H1 (cell line): ENCODE results near the gene MYL7. TPM values are rescaled to one million over a fixed set of nuclear protein-coding genes. Genes with fewer than 3 reads are reported as not detected.

Experiments used
- CTCF ChIA-PET: fragments of 300-600 bp; sonication (Branson Sonifier 250); formaldehyde crosslinking; loops from one replicate; lab custom pipeline; 2021; ENCODE audit not compliant: partially characterized antibody; lab: Charles Lee
- POLR2A ChIA-PET: fragments of 300-600 bp; sonication (Branson Sonifier 250); formaldehyde crosslinking; loops from one replicate; lab custom pipeline; 2021; ENCODE audit warnings: inconsistent platforms; ENCODE audit not compliant: partially characterized antibody; lab: Charles Lee
- DNase-seq, 2 experiments: peaks; one replicate each; pipeline versions ENCODE4 v3.0.0 to v3.0.0-alpha.2; 2010 to 2022; ENCODE audit warnings: low spot score in 2 of 2, low read depth in 1 of 2, mixed read lengths in 1 of 2
- FAIRE-seq: peaks from 2 replicates; lab custom pipeline; 2011; peaks lifted over from hg19 to GRCh38; lab: Jason Lieb, UNC
- H2AFZ ChIP-seq: 2 replicates; pipeline ENCODE4 v1.8.1; 2012; ENCODE audit warnings: low read length, inconsistent platforms
- H2AK5ac ChIP-seq: 2 replicates; pipeline ENCODE4 v1.6.1; 2013; ENCODE audit warnings: low read depth, low read length
- H2BK120ac ChIP-seq: replicated peaks from 2 replicates; pipeline ENCODE3; 2013; ENCODE audit warnings: low read depth, low read length, inconsistent platforms
- H2BK12ac ChIP-seq: 2 replicates; pipeline ENCODE4 v1.6.1; 2013; ENCODE audit warnings: low read depth, low read length
- H2BK15ac ChIP-seq: 2 replicates; pipeline ENCODE4 v1.6.1; 2013; ENCODE audit warnings: low read length
- H2BK20ac ChIP-seq: 2 replicates; pipeline ENCODE4 v1.6.1; 2013; ENCODE audit warnings: low read length
- H2BK5ac ChIP-seq: 2 replicates; pipeline ENCODE4 v1.6.1; 2013; ENCODE audit warnings: low read depth, low read length
- H3K14ac ChIP-seq: 2 replicates; pipeline ENCODE4 v1.6.1; 2013; ENCODE audit warnings: inconsistent platforms; ENCODE audit not compliant: insufficient read length
- H3K18ac ChIP-seq: 2 replicates; pipeline ENCODE4 v1.6.1; 2013; ENCODE audit warnings: low read length; ENCODE audit errors: extremely low read depth
- H3K23ac ChIP-seq: 2 replicates; pipeline ENCODE4 v1.6.1; 2013; ENCODE audit warnings: inconsistent platforms; ENCODE audit not compliant: insufficient read length
- H3K23me2 ChIP-seq: 2 replicates; pipeline ENCODE4 v1.6.1; 2013; ENCODE audit warnings: low read depth, low read length
- H3K27ac ChIP-seq: 2 replicates; pipeline ENCODE4 v1.6.1; 2011; ENCODE audit warnings: low read depth, low read length, inconsistent platforms
- H3K27me3 ChIP-seq, 4 experiments: replicated peaks in 1 of 4; 1 replicate in 1 of 4; 2 replicates in 3 of 4; pipeline versions ENCODE4 v1.6.1 to v1.8.1; 2011 to 2013; ENCODE audit warnings: low read length in 3 of 4, mild to moderate bottlenecking in 3 of 4, inconsistent platforms in 2 of 4, mixed read lengths in 2 of 4, moderate library complexity in 1 of 4; ENCODE audit not compliant: control insufficient read depth in 3 of 4, insufficient read depth in 3 of 4; ENCODE audit errors: extremely low read depth in 1 of 4
- H3K36me3 ChIP-seq, 4 experiments: 2 replicates each; pipeline versions ENCODE4 v1.6.1 to v1.8.1; 2011 to 2013; ENCODE audit warnings: mild to moderate bottlenecking in 4 of 4, low read length in 3 of 4, moderate library complexity in 2 of 4, control low read depth in 1 of 4, inconsistent platforms in 1 of 4; ENCODE audit not compliant: insufficient read depth in 4 of 4, control insufficient read depth in 2 of 4
- H3K4ac ChIP-seq: replicated peaks from 2 replicates; pipeline ENCODE3; 2013; ENCODE audit warnings: low read length, low read depth, mixed read lengths, inconsistent platforms; ENCODE audit not compliant: insufficient read length
- H3K4me1 ChIP-seq, 4 experiments: replicated peaks in 1 of 4; 1 replicate in 1 of 4; 2 replicates in 3 of 4; pipeline versions ENCODE4 v1.6.1 to v1.8.1; 2011 to 2013; ENCODE audit warnings: low read length in 3 of 4, inconsistent platforms in 2 of 4, mixed read lengths in 1 of 4; ENCODE audit not compliant: insufficient read depth in 4 of 4, control insufficient read depth in 3 of 4
- H3K4me2 ChIP-seq, 2 experiments: 2 replicates each; pipeline versions ENCODE4 v1.6.1 to v1.8.1; 2011 to 2013; ENCODE audit warnings: low read depth in 2 of 2, low read length in 2 of 2, control low read depth in 1 of 2, inconsistent platforms in 1 of 2, mild to moderate bottlenecking in 1 of 2; ENCODE audit not compliant: insufficient read depth in 1 of 2
- H3K4me3 ChIP-seq, 4 experiments: fragments of 200-600, 300-600 bp in 1 of 4; sonication (generic), shearing (Covaris generic), sonication (Bioruptor Twin) in 1 of 4; 2 replicates each; pipeline versions ENCODE4 v1.5.1 to v1.8.1; 2011 to 2016; ENCODE audit warnings: low read length in 4 of 4, low read depth in 3 of 4, control low read depth in 2 of 4, inconsistent platforms in 2 of 4, mild to moderate bottlenecking in 2 of 4, mixed read lengths in 1 of 4, moderate library complexity in 1 of 4; ENCODE audit not compliant: insufficient read depth in 2 of 4; ENCODE audit errors: extremely low read depth in 1 of 4
- H3K56ac ChIP-seq: replicated peaks from 2 replicates; pipeline ENCODE3; 2013; ENCODE audit warnings: low read depth, mild to moderate bottlenecking, mixed read lengths, low read length, inconsistent platforms; ENCODE audit not compliant: insufficient read length
- H3K79me1 ChIP-seq: 2 replicates; pipeline ENCODE4 v1.6.1; 2013; ENCODE audit warnings: low read depth, low read length, control low read depth
- H3K79me2 ChIP-seq, 2 experiments: 2 replicates each; pipeline versions ENCODE4 v1.6.1 to v1.8.1; 2012 to 2013; ENCODE audit warnings: low read length in 2 of 2, mild to moderate bottlenecking in 2 of 2, inconsistent platforms in 1 of 2; ENCODE audit not compliant: insufficient read depth in 2 of 2, control insufficient read depth in 1 of 2
- H3K9ac ChIP-seq, 4 experiments: replicated peaks in 1 of 4; 1 replicate in 1 of 4; 2 replicates in 3 of 4; pipeline versions ENCODE4 v1.6.1 to v1.8.1; 2011 to 2013; ENCODE audit warnings: low read depth in 3 of 4, low read length in 3 of 4, control low read depth in 2 of 4, mild to moderate bottlenecking in 2 of 4, moderate library complexity in 2 of 4, inconsistent platforms in 1 of 4; ENCODE audit errors: extremely low read depth in 1 of 4
- H3K9me3 ChIP-seq, 2 experiments: 2 replicates each; pipeline versions ENCODE4 v1.6.1 to v1.8.1; 2012 to 2013; ENCODE audit warnings: mild to moderate bottlenecking in 2 of 2, moderate library complexity in 2 of 2, control low read depth in 1 of 2, inconsistent platforms in 1 of 2, low read depth in 1 of 2, low read length in 1 of 2, mixed read lengths in 1 of 2; ENCODE audit not compliant: insufficient read depth in 2 of 2
- H4K20me1 ChIP-seq, 2 experiments: replicated peaks in 1 of 2; 2 replicates each; pipeline versions ENCODE3 to v1.8.1; 2011 to 2013; ENCODE audit warnings: inconsistent platforms in 2 of 2, low read length in 2 of 2, mild to moderate bottlenecking in 1 of 2; ENCODE audit not compliant: insufficient read depth in 2 of 2, control insufficient read depth in 1 of 2
- H4K5ac ChIP-seq: 2 replicates; pipeline ENCODE4 v1.6.1; 2013; ENCODE audit warnings: low read length, low read depth, mixed read lengths, inconsistent platforms; ENCODE audit not compliant: insufficient read length
- H4K8ac ChIP-seq: 2 replicates; pipeline ENCODE4 v1.8.0; 2013; ENCODE audit warnings: mild to moderate bottlenecking, moderate library complexity, low read length, inconsistent platforms; ENCODE audit not compliant: insufficient read depth; ENCODE audit errors: extremely low read depth
- H4K91ac ChIP-seq: replicated peaks from 2 replicates; pipeline ENCODE3; 2013; ENCODE audit warnings: low read length, mixed read lengths, inconsistent platforms; ENCODE audit not compliant: insufficient read length
- CEBPB ChIP-seq: IDR thresholded peaks from 2 replicates; pipeline ENCODE4 v1.6.1; 2012; ENCODE audit warnings: low read depth, low read length
- JUN ChIP-seq: IDR thresholded peaks from 2 replicates; pipeline ENCODE4 v1.6.1; 2011; ENCODE audit warnings: low read depth, mild to moderate bottlenecking, improper control_type of control experiment, low read length
- NANOG ChIP-seq: IDR thresholded peaks from 2 replicates; pipeline ENCODE4 v1.6.1; 2011; ENCODE audit warnings: low read length, low read depth, mild to moderate bottlenecking, inconsistent platforms; ENCODE audit not compliant: insufficient read depth, poor library complexity, severe bottlenecking
- RAD21 ChIP-seq, 2 experiments: IDR thresholded peaks in 1 of 2; conservative IDR thresholded peaks in 1 of 2; 2 replicates each; pipeline ENCODE4 v1.6.1; 2011; ENCODE audit warnings: low read depth in 2 of 2, low read length in 2 of 2, improper control_type of control experiment in 1 of 2, inconsistent platforms in 1 of 2, mild to moderate bottlenecking in 1 of 2, moderate library complexity in 1 of 2
- WGBS, 2 experiments: shearing (Covaris generic) in 1 of 2; methylation state at CpG; one replicate each; pipeline versions ENCODE4 v1.1.6 to v1.1.7; 2013 to 2015; ENCODE audit warnings: low lambda C conversion rate in 2 of 2, mixed read lengths in 2 of 2, inconsistent platforms in 1 of 2, low coverage in 1 of 2, missing lambda C conversion rate in 1 of 2; ENCODE audit not compliant: insufficient replicate concordance in 2 of 2, insufficient coverage in 1 of 2, insufficient read length in 1 of 2; ENCODE audit errors: extremely low coverage in 1 of 2, missing lambda C conversion rate in 1 of 2; 5-methylcytosine and 5-hydroxymethylcytosine counted together
- polyA plus RNA-seq, 7 experiments: library from polyadenylated mRNA; depleted of rRNA in 3 of 7; stranded (reverse) in 5 of 7; unstranded in 2 of 7; fragments of >200 nt in 5 of 7; fragments of 200-250 nt in 2 of 7; gene quantifications; 1 replicate in 5 of 7; 2 replicates in 1 of 7; 4 replicates in 1 of 7; pipeline versions ENCODE4 v1.2.1 to v1.2.3, GENCODE V29; 2011 to 2013; ENCODE audit warnings: missing spikeins in 2 of 7, mixed read lengths in 2 of 7
- total RNA-seq: library from RNA; stranded (reverse); fragmentation: NEBNext Ultra II Directional; extraction: Animal tissue kit (Norgen Biotek cat#: 25700); gene quantifications from 2 replicates; pipeline ENCODE4 v1.2.1, GENCODE V29; 2021
- TF ChIP-seq, protein P1 (sequence below): IDR thresholded peaks from 2 replicates; pipeline ENCODE4 v1.6.1; 2011; ENCODE audit warnings: low read length, improper control_type of control experiment
- TF ChIP-seq, protein P2 (sequence below), 3 experiments: IDR thresholded peaks; 1 replicate in 2 of 3; 2 replicates in 1 of 3; pipeline versions ENCODE4 v1.5.1 to v1.6.1; 2011; ENCODE audit warnings: low read length in 3 of 3, mild to moderate bottlenecking in 3 of 3, inconsistent platforms in 2 of 3, low read depth in 1 of 3, moderate library complexity in 1 of 3; ENCODE audit not compliant: insufficient read depth in 1 of 3; ENCODE audit errors: control extremely low read depth in 1 of 3

MYL7 gene
- total and polyA plus RNA-seq, 2 of the 8 experiments (the other 6 are each of a cell fraction or from before 2014, with no cell fraction given), result 3.3 to 3.4 TPM

DNA sequence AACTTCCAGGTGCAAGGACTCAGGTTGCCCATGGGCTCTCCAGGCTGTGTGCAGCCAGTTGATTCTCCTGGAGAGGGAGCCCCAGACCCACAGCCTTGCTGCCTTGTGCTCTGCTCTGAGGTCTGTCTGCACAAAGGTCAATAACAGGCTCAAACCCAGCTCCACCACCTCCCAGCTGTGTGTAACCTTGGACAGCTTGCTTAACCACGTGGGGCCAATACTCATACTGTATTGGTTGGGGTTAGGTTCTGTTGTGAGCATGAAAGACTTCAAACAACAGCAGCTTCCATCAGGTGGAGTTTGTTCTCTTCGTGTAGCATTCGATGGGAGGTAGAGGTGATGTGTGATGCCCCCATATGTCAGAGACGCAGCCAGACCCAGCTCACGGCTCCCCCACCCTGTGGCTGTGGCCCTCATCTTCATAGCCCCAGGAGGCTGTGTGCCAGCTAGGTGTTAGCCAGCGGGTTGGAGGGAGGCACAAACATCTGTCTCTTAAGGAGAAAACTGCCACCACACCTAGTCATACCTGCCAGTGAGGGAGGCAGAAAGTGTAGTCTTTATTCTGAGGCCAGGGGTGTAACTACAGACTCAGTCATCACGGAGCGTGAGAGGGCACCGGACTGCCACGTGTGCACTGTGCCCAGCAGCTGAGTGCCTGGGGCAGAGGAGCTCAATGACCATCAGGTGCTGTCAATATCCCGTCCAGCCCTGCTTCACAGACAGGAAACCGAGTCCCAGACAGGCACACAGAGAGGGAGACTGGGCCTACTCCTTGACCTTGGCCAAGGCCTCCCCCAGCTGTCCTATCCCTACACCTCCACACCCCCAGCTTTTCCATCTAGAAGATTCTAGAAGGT lies 9.7 kb downstream of the MYL7 start:
- Histone ChIP-seq H3K27ac (no peak overlapping the region), H3K18ac (no peak overlapping the region), H2BK15ac (no peak overlapping the region), H3K23me2 (no peaks in the 10 kb centered on the region; the same call in 1 of the 2 replicates), H2AFZ (no peak overlapping the region), H3K56ac (no peak overlapping the region), H4K8ac (no peak overlapping the region), H3K36me3 (no peaks in the 10 kb centered on the region), H4K20me1 (peaks cover 0 to under 1% of the 10 kb centered on the region in 2 experiments), H3K9me3 (no peaks in the 10 kb centered on the region), H3K14ac (no peak overlapping the region), H3K23ac (no peak overlapping the region), H3K27me3 (peaks cover 0 to 16% (median 6%) of the 10 kb centered on the region in 4 experiments; a peak in 6 of 7 replicates), H3K4me1 (peaks cover 0 to 12% (median 3%) of the 10 kb centered on the region in 4 experiments; a peak in 4 of 7 replicates), H2BK12ac (no peak overlapping the region), H3K4ac (no peak overlapping the region), H3K79me1 (no peaks in the 10 kb centered on the region), H2BK5ac (no peak overlapping the region), H3K4me3 (no peak overlapping the region), H4K5ac (no peak overlapping the region), H2BK20ac (no peak overlapping the region), H2AK5ac (peak overlapping the region; percentile 43), H3K79me2 (no peaks in the 10 kb centered on the region), H3K9ac (no peak overlapping the region), H4K91ac (no peak overlapping the region), H2BK120ac (no peak overlapping the region), H3K4me2 (no peak overlapping the region)
- CTCF ChIA-PET, result interaction anchor here (0.6 to 4.2 kb wide), 30 partner anchors 8 to 299 kb away, joined by 3 to 45 read pairs (median 4); partner anchors contain the start of genes DBNL and YKT6
- DNase-seq (no peak), FAIRE-seq (peak; percentile 75)
- POLR2A ChIA-PET, result interaction anchor here (0.8 to 2.2 kb wide), 4 partner anchors 8 to 15 kb away, joined by 3 to 9 read pairs (median 4); partner anchors contain the start of gene POLD2
- 73% methylated on average over 12 of the region's 12 CpGs; no CpG with 5 or more reads in 1 of the 2 experiments for WGBS, 2 experiments
- TF ChIP-seq JUN (no peak), NANOG (no peak), RAD21 (IDR thresholded peaks at IDR 0.05 in 1 of 2, conservative IDR thresholded peaks at IDR 0.05 in 1 of 2; ENCODE audit: low read depth in 2 of 2, low read length in 2 of 2) (peak; percentile 71 to 83), CEBPB (no peak)
- TF ChIP-seq, protein P1, sequence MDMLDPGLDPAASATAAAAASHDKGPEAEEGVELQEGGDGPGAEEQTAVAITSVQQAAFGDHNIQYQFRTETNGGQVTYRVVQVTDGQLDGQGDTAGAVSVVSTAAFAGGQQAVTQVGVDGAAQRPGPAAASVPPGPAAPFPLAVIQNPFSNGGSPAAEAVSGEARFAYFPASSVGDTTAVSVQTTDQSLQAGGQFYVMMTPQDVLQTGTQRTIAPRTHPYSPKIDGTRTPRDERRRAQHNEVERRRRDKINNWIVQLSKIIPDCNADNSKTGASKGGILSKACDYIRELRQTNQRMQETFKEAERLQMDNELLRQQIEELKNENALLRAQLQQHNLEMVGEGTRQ, result peak; percentile 23; the same call in 1 of the 2 replicates
- TF ChIP-seq, protein P2, sequence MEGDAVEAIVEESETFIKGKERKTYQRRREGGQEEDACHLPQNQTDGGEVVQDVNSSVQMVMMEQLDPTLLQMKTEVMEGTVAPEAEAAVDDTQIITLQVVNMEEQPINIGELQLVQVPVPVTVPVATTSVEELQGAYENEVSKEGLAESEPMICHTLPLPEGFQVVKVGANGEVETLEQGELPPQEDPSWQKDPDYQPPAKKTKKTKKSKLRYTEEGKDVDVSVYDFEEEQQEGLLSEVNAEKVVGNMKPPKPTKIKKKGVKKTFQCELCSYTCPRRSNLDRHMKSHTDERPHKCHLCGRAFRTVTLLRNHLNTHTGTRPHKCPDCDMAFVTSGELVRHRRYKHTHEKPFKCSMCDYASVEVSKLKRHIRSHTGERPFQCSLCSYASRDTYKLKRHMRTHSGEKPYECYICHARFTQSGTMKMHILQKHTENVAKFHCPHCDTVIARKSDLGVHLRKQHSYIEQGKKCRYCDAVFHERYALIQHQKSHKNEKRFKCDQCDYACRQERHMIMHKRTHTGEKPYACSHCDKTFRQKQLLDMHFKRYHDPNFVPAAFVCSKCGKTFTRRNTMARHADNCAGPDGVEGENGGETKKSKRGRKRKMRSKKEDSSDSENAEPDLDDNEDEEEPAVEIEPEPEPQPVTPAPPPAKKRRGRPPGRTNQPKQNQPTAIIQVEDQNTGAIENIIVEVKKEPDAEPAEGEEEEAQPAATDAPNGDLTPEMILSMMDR (IDR thresholded peaks at IDR 0.05; ENCODE audit: control extremely low read depth in 1 of 3, insufficient read depth in 1 of 3, low read depth in 1 of 3, low read length in 3 of 3), result peak; percentile 66 to 75 (median 68)
